GM23248 (cell line): ENCODE data around the gene PLD5. TPM values are rescaled to one million over a fixed set of nuclear protein-coding genes. Genes with fewer than 3 reads are reported as not detected.
"Not testable (repeated sequence)": the region's sequence is repeated elsewhere in the genome, so short reads cannot be mapped to it uniquely, and the experiment has no call there.

Experiments used
- DNase-seq: peaks from one replicate; pipeline ENCODE4 v3.0.0-alpha.2; 2015
- H2AFZ ChIP-seq: fragments of 200-600 bp; sonication (generic); 2 replicates; pipeline ENCODE4 v1.6.1; 2016; ENCODE audit warnings: antibody characterized with exemption
- H3F3A ChIP-seq: fragments of 200-600 bp; sonication (generic); 2 replicates; pipeline ENCODE4 v1.6.1; 2016; ENCODE audit warnings: mild to moderate bottlenecking, antibody characterized with exemption, mixed run types; ENCODE audit not compliant: insufficient read depth
- H3K27ac ChIP-seq: fragments of 200-600 bp; sonication (generic); 2 replicates; pipeline ENCODE4 v1.5.1; 2016; ENCODE audit warnings: mild to moderate bottlenecking
- H3K27me3 ChIP-seq: fragments of 200-600 bp; sonication (generic); replicated peaks from 2 replicates; pipeline ENCODE4 v1.6.1; 2016; ENCODE audit warnings: mild to moderate bottlenecking; ENCODE audit not compliant: insufficient read depth
- H3K36me3 ChIP-seq: fragments of 200-600 bp; sonication (generic); 2 replicates; pipeline ENCODE4 v1.6.1; 2016; ENCODE audit warnings: low read depth, mild to moderate bottlenecking
- H3K4me1 ChIP-seq: fragments of 200-600 bp; sonication (generic); 2 replicates; pipeline ENCODE4 v1.6.1; 2016; ENCODE audit warnings: mild to moderate bottlenecking; ENCODE audit not compliant: insufficient read depth
- H3K4me2 ChIP-seq: fragments of 200-600 bp; sonication (generic); one replicate; pipeline ENCODE4 v1.6.1; 2016; ENCODE audit warnings: mild to moderate bottlenecking; ENCODE audit not compliant: unreplicated experiment
- H3K4me3 ChIP-seq: fragments of 200-600 bp; sonication (generic); 2 replicates; pipeline ENCODE4 v1.5.1; 2016; ENCODE audit warnings: mild to moderate bottlenecking
- H3K79me2 ChIP-seq: fragments of 200-600 bp; sonication (generic); 2 replicates; pipeline ENCODE4 v1.6.1; 2016; ENCODE audit warnings: mild to moderate bottlenecking; ENCODE audit not compliant: insufficient read depth
- H3K9ac ChIP-seq: fragments of 200-600 bp; sonication (generic); 2 replicates; pipeline ENCODE4 v1.6.1; 2016; ENCODE audit warnings: mild to moderate bottlenecking
- H3K9me2 ChIP-seq: fragments of 200-600 bp; sonication (generic); 2 replicates; pipeline ENCODE4 v1.6.1; 2016; ENCODE audit warnings: mixed run types, mild to moderate bottlenecking, moderate library complexity; ENCODE audit not compliant: insufficient read depth
- H3K9me3 ChIP-seq: fragments of 200-600 bp; sonication (generic); one replicate; pipeline ENCODE4 v1.6.1; 2017; ENCODE audit warnings: low read depth
- H4K20me1 ChIP-seq: fragments of 200-600 bp; sonication (generic); 2 replicates; pipeline ENCODE4 v1.6.0; 2016; ENCODE audit not compliant: insufficient read depth
- EZH2 ChIP-seq: fragments of 200-600 bp; sonication (generic); IDR thresholded peaks from 2 replicates; pipeline ENCODE4 v1.6.1; 2018; ENCODE audit warnings: antibody characterized with exemption, mild to moderate bottlenecking; ENCODE audit not compliant: insufficient read depth, poor library complexity, severe bottlenecking
- EZH2phosphoT487 ChIP-seq: fragments of 200-600 bp; sonication (generic); IDR thresholded peaks from 2 replicates; pipeline ENCODE4 v1.6.1; 2018; ENCODE audit warnings: antibody characterized with exemption, moderate library complexity, mild to moderate bottlenecking, low read depth; ENCODE audit not compliant: insufficient read depth
- WGBS, 2 experiments: methylation state at CpG; one replicate each; pipeline ENCODE4 v1.1.6; 2015 to 2017; ENCODE audit warnings: low lambda C conversion rate in 2 of 2, low coverage in 1 of 2; ENCODE audit errors: missing lambda C conversion rate in 2 of 2; 5-methylcytosine and 5-hydroxymethylcytosine counted together
- in situ Hi-C: fragments of 300-500 bp; cut with MboI; formaldehyde crosslinking; loops from 2 replicates; pipeline ENCODE4 v1.15.0; 2020
- polyA plus RNA-seq: library from polyadenylated mRNA; unstranded; fragments of >200 nt; fragmentation: Nextera tagmentation; extraction: Ambion mirVana; gene quantifications from 2 replicates; pipeline ENCODE4 v1.2.1, GENCODE V29; 2016
- total RNA-seq: library from RNA; depleted of rRNA; stranded (reverse); fragments of >200 nt; shearing (Covaris generic); gene quantifications from 2 replicates; pipeline ENCODE4 v1.2.3, GENCODE V29; 2014

PLD5 gene
- total and polyA plus RNA-seq, 2 experiments from 2014 or later, result 0.14 TPM; not detected in 1

DNA sequence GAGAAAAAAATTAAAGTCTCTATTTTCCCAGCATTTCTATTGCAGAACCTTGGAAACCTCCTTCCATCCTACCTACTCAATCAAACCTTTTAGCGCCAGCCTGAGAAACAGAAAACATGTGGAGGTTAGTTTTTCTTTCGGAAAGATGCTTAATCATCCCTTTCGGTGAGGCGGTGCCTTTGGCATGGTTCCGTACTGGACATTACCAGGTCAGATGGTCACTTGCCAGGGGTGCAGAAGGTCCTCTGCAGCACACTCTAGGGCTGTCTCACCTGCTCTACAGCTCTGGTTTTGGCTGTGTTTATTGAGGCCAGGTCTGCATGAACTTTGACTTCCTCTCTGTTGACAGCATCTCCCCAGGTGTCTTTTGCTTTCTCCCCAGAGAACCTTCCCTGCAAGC lies 121.5 kb downstream of the PLD5 start:
- no peak for TF ChIP-seq EZH2phosphoT487
- no peak for TF ChIP-seq EZH2
- Histone ChIP-seq H3K4me2 (no peak overlapping the region), H3K27me3 (no peaks in the 10 kb centered on the region), H3K9me2 (no peaks in the 10 kb centered on the region), H3K9me3 (no peaks in the 10 kb centered on the region), H3F3A (no peaks in the 10 kb centered on the region), H3K4me3 (no peak overlapping the region), H3K4me1 (no peaks in the 10 kb centered on the region), H2AFZ (no peak overlapping the region), H3K79me2 (no peaks in the 10 kb centered on the region), H3K36me3 (no peaks in the 10 kb centered on the region), H3K27ac (no peak overlapping the region), H3K9ac (no peak overlapping the region), H4K20me1 (no peaks in the 10 kb centered on the region)
- WGBS, 2 experiments, result 60 to 62% methylated on average over 5 of the region's 5 CpGs
- no peak for DNase-seq
- in situ Hi-C loops, result no loop called here

DNA sequence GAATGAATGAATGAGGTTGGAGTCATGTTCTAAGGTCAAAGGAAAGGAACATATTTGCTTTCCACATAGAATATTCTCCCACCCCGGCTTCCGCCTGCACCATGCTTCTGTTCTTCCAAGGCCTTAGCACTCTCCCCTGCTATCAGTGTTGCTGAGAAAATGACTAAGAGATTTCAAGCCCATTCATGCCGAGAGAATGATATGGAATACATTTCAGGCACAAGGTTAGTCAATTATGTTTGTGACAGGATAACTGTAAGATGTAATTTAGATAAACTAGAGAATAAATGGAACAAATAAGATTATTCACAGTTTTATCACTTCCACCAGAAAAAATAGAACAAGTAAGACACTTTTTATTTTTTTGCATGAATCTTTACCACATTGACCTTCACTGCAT lies 122.6 kb downstream of the PLD5 start:
- Histone ChIP-seq H3K4me3 (no peak overlapping the region), H4K20me1 (no peaks in the 10 kb centered on the region), H3K9me2 (no peaks in the 10 kb centered on the region), H3F3A (no peaks in the 10 kb centered on the region), H2AFZ (no peak overlapping the region), H3K36me3 (no peaks in the 10 kb centered on the region), H3K9ac (no peak overlapping the region), H3K27ac (no peak overlapping the region), H3K27me3 (no peaks in the 10 kb centered on the region), H3K9me3 (no peaks in the 10 kb centered on the region), H3K79me2 (no peaks in the 10 kb centered on the region), H3K4me2 (no peak overlapping the region), H3K4me1 (no peaks in the 10 kb centered on the region)
- 26 to 31% methylated on average over 3 of the region's 3 CpGs for WGBS, 2 experiments
- DNase-seq, result no peak
- TF ChIP-seq EZH2 (no peak), EZH2phosphoT487 (no peak)
- in situ Hi-C loops, result no loop called here

DNA sequence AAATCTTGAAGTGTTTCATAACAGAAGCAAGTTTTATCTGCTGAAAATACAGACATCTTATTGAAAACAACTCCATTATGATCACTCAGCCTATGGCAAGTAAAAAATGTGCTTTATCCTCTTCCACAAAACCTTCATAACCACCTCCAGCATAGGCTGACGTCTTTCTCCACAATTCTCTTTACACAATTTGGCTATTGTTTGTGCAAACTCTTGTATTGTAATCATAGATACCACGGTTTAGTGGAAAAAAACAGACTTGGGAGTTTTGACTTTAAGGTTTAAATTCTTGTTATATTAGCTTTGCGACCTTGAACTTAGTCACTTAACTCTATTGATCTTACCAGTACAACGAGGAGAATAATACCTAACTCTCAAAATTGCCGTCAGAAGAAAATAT lies 126.1 kb downstream of the PLD5 start:
- no peaks in the 10 kb centered on the region for H3K4me1 ChIP-seq
- no peaks in the 10 kb centered on the region for H3F3A ChIP-seq
- H3K9me2 ChIP-seq, result no peaks in the 10 kb centered on the region
- DNase-seq, result no peak
- no peak overlapping the region for H3K9ac ChIP-seq
- in situ Hi-C loops, result no loop called here
- 20 to 30% methylated on average over 5 of the region's 5 CpGs for WGBS, 2 experiments
- no peak overlapping the region for H3K4me3 ChIP-seq
- H3K36me3 ChIP-seq, result no peaks in the 10 kb centered on the region
- no peaks in the 10 kb centered on the region for H3K9me3 ChIP-seq
- no peaks in the 10 kb centered on the region for H3K79me2 ChIP-seq
- H3K27ac ChIP-seq, result no peak overlapping the region
- no peak overlapping the region for H2AFZ ChIP-seq
- TF ChIP-seq EZH2 (no peak), EZH2phosphoT487 (no peak)
- H3K27me3 ChIP-seq, result no peaks in the 10 kb centered on the region
- H4K20me1 ChIP-seq, result no peaks in the 10 kb centered on the region
- no peak overlapping the region for H3K4me2 ChIP-seq

DNA sequence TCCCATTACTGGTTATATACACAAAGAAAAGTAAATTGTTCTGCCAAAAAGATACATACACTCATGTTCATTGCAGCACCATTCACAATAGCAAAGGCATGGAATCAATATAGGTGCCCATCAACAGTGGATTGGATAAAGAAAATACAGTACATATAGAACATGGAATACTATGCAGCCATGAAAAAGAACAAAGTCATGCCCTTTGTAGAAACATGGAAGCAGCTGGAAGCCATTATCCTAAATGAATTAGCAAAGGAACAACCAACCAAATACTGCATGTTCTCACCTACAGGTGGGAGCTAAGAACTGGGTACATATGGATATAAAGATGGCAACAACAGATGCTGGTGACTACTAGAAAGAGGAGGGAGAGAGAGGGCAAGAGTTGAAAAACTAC lies 132.6 kb downstream of the PLD5 start:
- H3F3A ChIP-seq, result no peaks in the 10 kb centered on the region
- no peaks in the 10 kb centered on the region for H3K9me3 ChIP-seq
- H3K36me3 ChIP-seq, result no peaks in the 10 kb centered on the region
- no peak overlapping the region for H3K4me2 ChIP-seq
- no peak overlapping the region for H2AFZ ChIP-seq
- TF ChIP-seq EZH2 (no peak), EZH2phosphoT487 (no peak)
- in situ Hi-C loops, result no loop called here
- no peak overlapping the region for H3K9ac ChIP-seq
- H3K79me2 ChIP-seq, result no peaks in the 10 kb centered on the region
- no peak for DNase-seq
- H4K20me1 ChIP-seq, result no peaks in the 10 kb centered on the region
- H3K4me1 ChIP-seq, result no peaks in the 10 kb centered on the region
- H3K9me2 ChIP-seq, result no peaks in the 10 kb centered on the region
- H3K27ac ChIP-seq, result no peak overlapping the region
- no peaks in the 10 kb centered on the region for H3K27me3 ChIP-seq
- no peak overlapping the region for H3K4me3 ChIP-seq

DNA sequence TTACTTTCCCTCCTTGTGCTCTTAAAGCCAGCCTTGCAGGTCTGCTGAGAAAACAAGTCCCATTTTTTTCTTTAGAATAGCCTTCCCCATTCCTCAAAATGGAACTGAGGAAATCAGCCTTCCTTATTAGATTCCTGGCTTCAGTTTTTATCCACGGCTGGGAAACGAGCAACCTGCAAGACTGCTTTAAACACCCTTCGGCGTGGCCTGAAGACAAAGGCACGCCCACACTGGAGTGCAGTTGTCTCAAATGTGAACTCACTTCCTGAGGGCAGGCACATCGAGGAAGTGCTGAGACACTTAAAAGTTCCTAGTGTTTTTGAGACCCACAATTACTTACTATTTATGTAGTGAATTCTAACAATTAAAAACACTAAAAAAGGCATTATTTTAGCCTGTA lies 148.4 kb downstream of the PLD5 start:
- H3K4me3 ChIP-seq, H3K27me3 ChIP-seq, H2AFZ ChIP-seq, H4K20me1 ChIP-seq, H3K9me3 ChIP-seq, H3K4me2 ChIP-seq, DNase-seq, H3K27ac ChIP-seq, H3F3A ChIP-seq, H3K9me2 ChIP-seq, H3K4me1 ChIP-seq, in situ Hi-C loops, H3K36me3 ChIP-seq, H3K79me2 ChIP-seq, H3K9ac ChIP-seq: not testable (repeated sequence)
- 24 to 30% methylated on average over 6 of the region's 6 CpGs for WGBS, 2 experiments

DNA sequence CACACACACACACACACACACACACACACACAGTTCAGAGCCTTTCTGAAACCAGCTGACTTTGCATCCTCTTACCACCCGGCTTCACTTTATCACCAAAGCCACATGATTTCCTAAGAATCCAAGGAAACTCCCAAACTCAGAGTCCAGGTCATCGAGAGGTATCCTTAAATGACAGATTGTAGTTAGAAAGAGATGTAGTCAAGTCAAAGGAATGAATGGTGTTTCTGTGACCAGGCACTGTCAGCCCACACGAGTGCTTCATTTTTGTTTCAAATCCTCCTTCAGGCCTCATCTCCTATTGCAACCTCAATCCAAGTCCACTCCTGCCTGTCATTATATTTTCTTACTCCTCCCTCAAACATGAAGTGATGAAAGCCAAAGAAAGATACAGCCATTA lies 174.1 kb downstream of the PLD5 start:
- H3K9ac ChIP-seq, H3K9me3 ChIP-seq, in situ Hi-C loops, H3K4me1 ChIP-seq, H3K4me3 ChIP-seq, H3K9me2 ChIP-seq, H3K4me2 ChIP-seq, DNase-seq, H3K27ac ChIP-seq, H3F3A ChIP-seq, H3K36me3 ChIP-seq, H2AFZ ChIP-seq, H4K20me1 ChIP-seq, H3K27me3 ChIP-seq, H3K79me2 ChIP-seq: not testable (repeated sequence)
- 17 to 19% methylated on average over 3 of the region's 3 CpGs for WGBS, 2 experiments
